Measurements from ENCODE around the gene NF2. TPM values are rescaled to one million over a fixed set of nuclear protein-coding genes. Genes with fewer than 3 reads are reported as not detected.

The NF2 gene
- total and polyA plus RNA-seq, 2 of the 8 experiments (the other 6 are each of a cell fraction or from before 2014, with no cell fraction given) = 17.6 to 53.6 TPM

- no peak overlapping the region for H3K9ac ChIP-seq (replicated peaks in 1 of 4; ENCODE audit: extremely low read depth in 1 of 4, low read depth in 3 of 4, low read length in 3 of 4)
- no peaks in the 10 kb centered on the region for H3K23me2 ChIP-seq (ENCODE audit: low read depth, low read length)
- H3K4ac ChIP-seq (replicated peaks; ENCODE audit: insufficient read length, low read depth, low read length) = no peak overlapping the region
- no peaks in the 10 kb centered on the region for H3K27me3 ChIP-seq (replicated peaks in 1 of 4; ENCODE audit: control insufficient read depth in 3 of 4, extremely low read depth in 1 of 4, insufficient read depth in 3 of 4, low read length in 3 of 4)
- no peak overlapping the region for H2BK15ac ChIP-seq (ENCODE audit: low read length)
- ChIA-PET POLR2A (ENCODE audit: partially characterized antibody) (no interaction called here), CTCF (ENCODE audit: partially characterized antibody) (interaction anchor here (0.6 to 1.9 kb wide), 5 partner anchors 17 to 1298 kb away, joined by 3 to 5 read pairs (median 3); no protein-coding TSS in a partner anchor)
- no peak overlapping the region for H4K91ac ChIP-seq (replicated peaks; ENCODE audit: insufficient read length, low read length)
- no peak overlapping the region for H3K14ac ChIP-seq (ENCODE audit: insufficient read length)
- H4K20me1 ChIP-seq (replicated peaks in 1 of 2; ENCODE audit: control insufficient read depth in 1 of 2, insufficient read depth in 2 of 2, low read length in 2 of 2) = peaks cover 0 to 7% of the 10 kb centered on the region in 2 experiments
- peaks cover 0 to 28% of the 10 kb centered on the region in 2 experiments; a peak in 3 of 4 replicates for H3K79me2 ChIP-seq (ENCODE audit: control insufficient read depth in 1 of 2, insufficient read depth in 2 of 2, low read length in 2 of 2)
- H4K5ac ChIP-seq (ENCODE audit: insufficient read length, low read depth, low read length) = no peak overlapping the region
- H2AFZ ChIP-seq (ENCODE audit: low read length) = no peak overlapping the region
- no peak overlapping the region for H2BK12ac ChIP-seq (ENCODE audit: low read depth, low read length)
- no peak overlapping the region for H2BK5ac ChIP-seq (ENCODE audit: low read depth, low read length)
- H3K18ac ChIP-seq (ENCODE audit: extremely low read depth, low read length) = no peak overlapping the region
- H3K56ac ChIP-seq (replicated peaks; ENCODE audit: insufficient read length, low read depth, low read length) = no peak overlapping the region
- no peak overlapping the region for H2BK120ac ChIP-seq (replicated peaks; ENCODE audit: low read depth, low read length)
- no peak overlapping the region for H3K23ac ChIP-seq (ENCODE audit: insufficient read length)
- H3K9me3 ChIP-seq (ENCODE audit: insufficient read depth in 2 of 2, low read depth in 1 of 2, low read length in 1 of 2) = no peaks in the 10 kb centered on the region
- WGBS, 2 experiments (ENCODE audit: extremely low coverage in 1 of 2, insufficient coverage in 1 of 2, insufficient read length in 1 of 2, insufficient replicate concordance in 2 of 2, low coverage in 1 of 2, low lambda C conversion rate in 2 of 2, missing lambda C conversion rate in 1 of 2) = 90% methylated on average over 5 of the region's 5 CpGs; no CpG with 5 or more reads in 1 of the 2 experiments
- no peak overlapping the region for H4K8ac ChIP-seq (ENCODE audit: extremely low read depth, insufficient read depth, low read length)
- H3K4me3 ChIP-seq (ENCODE audit: extremely low read depth in 1 of 4, insufficient read depth in 2 of 4, low read depth in 3 of 4, low read length in 4 of 4) = no peak overlapping the region
- no peak overlapping the region for H2BK20ac ChIP-seq (ENCODE audit: low read length)
- H3K4me2 ChIP-seq (ENCODE audit: insufficient read depth in 1 of 2, low read depth in 2 of 2, low read length in 2 of 2) = no peak overlapping the region
- no peak overlapping the region for H2AK5ac ChIP-seq (ENCODE audit: low read depth, low read length)
- no peak overlapping the region for H3K27ac ChIP-seq (ENCODE audit: low read depth, low read length)
- DNase-seq (ENCODE audit: low read depth in 1 of 2, low spot score in 2 of 2) = no peak
- H3K36me3 ChIP-seq (ENCODE audit: control insufficient read depth in 2 of 4, insufficient read depth in 4 of 4, low read length in 3 of 4) = no peaks in the 10 kb centered on the region
- peaks cover 9% of the 10 kb centered on the region; the same call in 1 of the 2 replicates for H3K79me1 ChIP-seq (ENCODE audit: low read depth, low read length)
- peaks cover 0 to under 1% (median 0%) of the 10 kb centered on the region in 4 experiments; a peak in 2 of 7 replicates for H3K4me1 ChIP-seq (replicated peaks in 1 of 4; ENCODE audit: control insufficient read depth in 3 of 4, insufficient read depth in 4 of 4, low read length in 3 of 4)
- FAIRE-seq = no peak
Measured at GRCh38 chr22:29621761-29622526, 18.5 kb downstream of the NF2 start.
